ENCODE measurements around the gene AP1S1. TPM values are rescaled to one million over a fixed set of nuclear protein-coding genes. Genes with fewer than 3 reads are reported as not detected.

AP1S1 gene
- total and polyA plus RNA-seq, 2 of the 13 experiments (the other 11 are each of a cell fraction or from before 2014, with no cell fraction given) = 57.5 to 68.1 TPM

DNA sequence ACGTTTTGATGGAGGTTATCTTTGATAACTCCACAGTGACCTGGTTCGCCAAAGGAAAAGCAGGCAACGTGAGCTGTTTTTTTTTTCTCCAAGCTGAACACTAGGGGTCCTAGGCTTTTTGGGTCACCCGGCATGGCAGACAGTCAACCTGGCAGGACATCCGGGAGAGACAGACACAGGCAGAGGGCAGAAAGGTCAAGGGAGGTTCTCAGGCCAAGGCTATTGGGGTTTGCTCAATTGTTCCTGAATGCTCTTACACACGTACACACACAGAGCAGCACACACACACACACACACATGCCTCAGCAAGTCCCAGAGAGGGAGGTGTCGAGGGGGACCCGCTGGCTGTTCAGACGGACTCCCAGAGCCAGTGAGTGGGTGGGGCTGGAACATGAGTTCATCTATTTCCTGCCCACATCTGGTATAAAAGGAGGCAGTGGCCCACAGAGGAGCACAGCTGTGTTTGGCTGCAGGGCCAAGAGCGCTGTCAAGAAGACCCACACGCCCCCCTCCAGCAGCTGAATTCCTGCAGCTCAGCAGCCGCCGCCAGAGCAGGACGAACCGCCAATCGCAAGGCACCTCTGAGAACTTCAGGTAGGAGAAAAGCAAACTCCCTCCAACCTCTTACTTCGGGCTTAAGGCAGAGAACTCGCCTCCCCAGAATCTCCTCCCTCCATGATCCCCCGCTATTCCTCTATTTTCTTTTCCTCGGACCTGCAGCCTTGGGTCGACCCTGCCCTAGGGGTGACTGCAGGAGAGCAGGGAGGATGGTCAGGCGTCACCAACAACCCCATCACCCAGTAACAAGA lies 27.4 kb upstream of the AP1S1 start, which contains the start of gene SERPINE1 (continued):
- TF ChIP-seq, protein P1, sequence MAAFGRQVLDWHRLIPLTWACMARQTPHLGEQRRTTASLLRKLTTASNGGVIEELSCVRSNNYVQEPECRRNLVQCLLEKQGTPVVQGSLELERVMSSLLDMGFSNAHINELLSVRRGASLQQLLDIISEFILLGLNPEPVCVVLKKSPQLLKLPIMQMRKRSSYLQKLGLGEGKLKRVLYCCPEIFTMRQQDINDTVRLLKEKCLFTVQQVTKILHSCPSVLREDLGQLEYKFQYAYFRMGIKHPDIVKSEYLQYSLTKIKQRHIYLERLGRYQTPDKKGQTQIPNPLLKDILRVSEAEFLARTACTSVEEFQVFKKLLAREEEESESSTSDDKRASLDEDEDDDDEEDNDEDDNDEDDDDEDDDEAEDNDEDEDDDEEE (CRISPR knock-in tag; IDR thresholded peaks at IDR 0.05) = no peak; the same call in 1 of the 2 replicates
- no peak for TF ChIP-seq ZKSCAN5 (CRISPR knock-in tag; IDR thresholded peaks at IDR 0.05)
- TF ChIP-seq ZNF709 (CRISPR knock-in tag; IDR thresholded peaks at IDR 0.05) = 0 out of 2 replicates have a peak, but pooled peaks have one; percentile 13
- peak; percentile 94 for TF ChIP-seq SALL2 (CRISPR knock-in tag; IDR thresholded peaks at IDR 0.05)
- peak; percentile 26; the same call in 1 of the 2 replicates for TF ChIP-seq ZNF747 (CRISPR knock-in tag; IDR thresholded peaks at IDR 0.05; ENCODE audit: borderline replicate concordance)
- TF ChIP-seq, protein P2, sequence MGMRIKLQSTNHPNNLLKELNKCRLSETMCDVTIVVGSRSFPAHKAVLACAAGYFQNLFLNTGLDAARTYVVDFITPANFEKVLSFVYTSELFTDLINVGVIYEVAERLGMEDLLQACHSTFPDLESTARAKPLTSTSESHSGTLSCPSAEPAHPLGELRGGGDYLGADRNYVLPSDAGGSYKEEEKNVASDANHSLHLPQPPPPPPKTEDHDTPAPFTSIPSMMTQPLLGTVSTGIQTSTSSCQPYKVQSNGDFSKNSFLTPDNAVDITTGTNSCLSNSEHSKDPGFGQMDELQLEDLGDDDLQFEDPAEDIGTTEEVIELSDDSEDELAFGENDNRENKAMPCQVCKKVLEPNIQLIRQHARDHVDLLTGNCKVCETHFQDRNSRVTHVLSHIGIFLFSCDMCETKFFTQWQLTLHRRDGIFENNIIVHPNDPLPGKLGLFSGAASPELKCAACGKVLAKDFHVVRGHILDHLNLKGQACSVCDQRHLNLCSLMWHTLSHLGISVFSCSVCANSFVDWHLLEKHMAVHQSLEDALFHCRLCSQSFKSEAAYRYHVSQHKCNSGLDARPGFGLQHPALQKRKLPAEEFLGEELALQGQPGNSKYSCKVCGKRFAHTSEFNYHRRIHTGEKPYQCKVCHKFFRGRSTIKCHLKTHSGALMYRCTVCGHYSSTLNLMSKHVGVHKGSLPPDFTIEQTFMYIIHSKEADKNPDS (CRISPR knock-in tag; IDR thresholded peaks at IDR 0.05) = peak; percentile 16; the same call in 1 of the 2 replicates
- TF ChIP-seq NPAS2 (CRISPR knock-in tag; IDR thresholded peaks at IDR 0.05; ENCODE audit: borderline replicate concordance) = no peak
- TF ChIP-seq, protein P3, sequence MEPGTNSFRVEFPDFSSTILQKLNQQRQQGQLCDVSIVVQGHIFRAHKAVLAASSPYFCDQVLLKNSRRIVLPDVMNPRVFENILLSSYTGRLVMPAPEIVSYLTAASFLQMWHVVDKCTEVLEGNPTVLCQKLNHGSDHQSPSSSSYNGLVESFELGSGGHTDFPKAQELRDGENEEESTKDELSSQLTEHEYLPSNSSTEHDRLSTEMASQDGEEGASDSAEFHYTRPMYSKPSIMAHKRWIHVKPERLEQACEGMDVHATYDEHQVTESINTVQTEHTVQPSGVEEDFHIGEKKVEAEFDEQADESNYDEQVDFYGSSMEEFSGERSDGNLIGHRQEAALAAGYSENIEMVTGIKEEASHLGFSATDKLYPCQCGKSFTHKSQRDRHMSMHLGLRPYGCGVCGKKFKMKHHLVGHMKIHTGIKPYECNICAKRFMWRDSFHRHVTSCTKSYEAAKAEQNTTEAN (CRISPR knock-in tag; conservative IDR thresholded peaks at IDR 0.05) = peak; percentile 100
- TF ChIP-seq CBFB (CRISPR knock-in tag; IDR thresholded peaks at IDR 0.05) = peak; percentile 33; the same call in 1 of the 2 replicates
- TF ChIP-seq TCF12 (IDR thresholded peaks at IDR 0.05) = no peak
- peak; percentile 97 for TF ChIP-seq TCF12 (CRISPR knock-in tag; IDR thresholded peaks at IDR 0.05)
- no peak for TF ChIP-seq FLYWCH1 (CRISPR knock-in tag; IDR thresholded peaks at IDR 0.05)
- peak; percentile 49; the same call in 1 of the 2 replicates for TF ChIP-seq KDM5B (CRISPR knock-in tag; IDR thresholded peaks at IDR 0.05; ENCODE audit: borderline replicate concordance)
- TF ChIP-seq HOXA3 (CRISPR knock-in tag; IDR thresholded peaks at IDR 0.05) = peak; percentile 89
- TF ChIP-seq, protein P4, sequence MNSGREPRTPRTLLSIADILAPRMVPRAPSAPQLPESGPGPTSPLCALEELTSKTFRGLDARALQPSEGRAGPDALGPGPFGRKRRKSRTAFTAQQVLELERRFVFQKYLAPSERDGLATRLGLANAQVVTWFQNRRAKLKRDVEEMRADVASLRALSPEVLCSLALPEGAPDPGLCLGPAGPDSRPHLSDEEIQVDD (CRISPR knock-in tag; IDR thresholded peaks at IDR 0.05; ENCODE audit: borderline replicate concordance) = no peak
- TF ChIP-seq SETDB1 (CRISPR knock-in tag; IDR thresholded peaks at IDR 0.05; ENCODE audit: borderline replicate concordance) = no peak
- TF ChIP-seq SUZ12 (IDR thresholded peaks at IDR 0.05; ENCODE audit: low read depth, low read length) = no peak
- no peak; the same call in 1 of the 2 replicates for TF ChIP-seq ZNF552 (CRISPR knock-in tag; IDR thresholded peaks at IDR 0.05; ENCODE audit: borderline replicate concordance)
- TF ChIP-seq ZNF30 (CRISPR knock-in tag; IDR thresholded peaks at IDR 0.05) = no peak
- TF ChIP-seq, protein P5, sequence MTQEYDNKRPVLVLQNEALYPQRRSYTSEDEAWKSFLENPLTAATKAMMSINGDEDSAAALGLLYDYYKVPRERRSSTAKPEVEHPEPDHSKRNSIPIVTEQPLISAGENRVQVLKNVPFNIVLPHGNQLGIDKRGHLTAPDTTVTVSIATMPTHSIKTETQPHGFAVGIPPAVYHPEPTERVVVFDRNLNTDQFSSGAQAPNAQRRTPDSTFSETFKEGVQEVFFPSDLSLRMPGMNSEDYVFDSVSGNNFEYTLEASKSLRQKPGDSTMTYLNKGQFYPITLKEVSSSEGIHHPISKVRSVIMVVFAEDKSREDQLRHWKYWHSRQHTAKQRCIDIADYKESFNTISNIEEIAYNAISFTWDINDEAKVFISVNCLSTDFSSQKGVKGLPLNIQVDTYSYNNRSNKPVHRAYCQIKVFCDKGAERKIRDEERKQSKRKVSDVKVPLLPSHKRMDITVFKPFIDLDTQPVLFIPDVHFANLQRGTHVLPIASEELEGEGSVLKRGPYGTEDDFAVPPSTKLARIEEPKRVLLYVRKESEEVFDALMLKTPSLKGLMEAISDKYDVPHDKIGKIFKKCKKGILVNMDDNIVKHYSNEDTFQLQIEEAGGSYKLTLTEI (CRISPR knock-in tag; conservative IDR thresholded peaks at IDR 0.05) = no peak
- peak; percentile 18; the same call in 1 of the 2 replicates for TF ChIP-seq STAG1 (CRISPR knock-in tag; IDR thresholded peaks at IDR 0.05)
- no peak for TF ChIP-seq TRIM24 (CRISPR knock-in tag; IDR thresholded peaks at IDR 0.05)
- no peak; the same call in 1 of the 2 replicates for TF ChIP-seq ZSCAN31 (CRISPR knock-in tag; IDR thresholded peaks at IDR 0.05; ENCODE audit: low read depth)
- peak; percentile 74 for TF ChIP-seq ZNF878 (CRISPR knock-in tag; IDR thresholded peaks at IDR 0.05)

All from HepG2 (cell line).